ENCODE results near the gene AKR7A3. TPM values are rescaled to one million over a fixed set of nuclear protein-coding genes. Genes with fewer than 3 reads are reported as not detected.

The AKR7A3 gene
- total RNA-seq, 1 experiment from 2014 or later = 0.31 TPM

DNA sequence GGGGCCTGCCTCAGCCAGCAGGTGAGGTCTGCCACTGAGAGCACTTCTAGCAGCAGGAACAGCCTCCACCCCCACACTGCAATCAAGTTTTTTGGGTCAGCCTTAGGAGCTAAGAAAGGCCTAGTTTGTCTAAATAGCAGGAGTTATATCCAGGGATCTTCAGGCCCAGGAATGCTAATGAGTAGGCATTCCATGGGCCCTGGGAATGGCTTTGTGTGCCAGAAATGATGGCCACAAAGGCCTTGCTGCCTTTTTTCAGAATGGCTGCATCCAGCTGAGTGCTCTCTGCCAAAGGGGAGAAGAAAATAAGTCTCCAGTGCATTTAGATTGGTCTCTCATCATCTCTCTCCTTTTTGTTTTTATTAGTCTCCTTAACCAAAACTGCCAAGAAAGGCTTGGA is 34.2 kb downstream of the AKR7A3 start:
- no peak for DNase-seq (ENCODE audit: low spot score)

DNA sequence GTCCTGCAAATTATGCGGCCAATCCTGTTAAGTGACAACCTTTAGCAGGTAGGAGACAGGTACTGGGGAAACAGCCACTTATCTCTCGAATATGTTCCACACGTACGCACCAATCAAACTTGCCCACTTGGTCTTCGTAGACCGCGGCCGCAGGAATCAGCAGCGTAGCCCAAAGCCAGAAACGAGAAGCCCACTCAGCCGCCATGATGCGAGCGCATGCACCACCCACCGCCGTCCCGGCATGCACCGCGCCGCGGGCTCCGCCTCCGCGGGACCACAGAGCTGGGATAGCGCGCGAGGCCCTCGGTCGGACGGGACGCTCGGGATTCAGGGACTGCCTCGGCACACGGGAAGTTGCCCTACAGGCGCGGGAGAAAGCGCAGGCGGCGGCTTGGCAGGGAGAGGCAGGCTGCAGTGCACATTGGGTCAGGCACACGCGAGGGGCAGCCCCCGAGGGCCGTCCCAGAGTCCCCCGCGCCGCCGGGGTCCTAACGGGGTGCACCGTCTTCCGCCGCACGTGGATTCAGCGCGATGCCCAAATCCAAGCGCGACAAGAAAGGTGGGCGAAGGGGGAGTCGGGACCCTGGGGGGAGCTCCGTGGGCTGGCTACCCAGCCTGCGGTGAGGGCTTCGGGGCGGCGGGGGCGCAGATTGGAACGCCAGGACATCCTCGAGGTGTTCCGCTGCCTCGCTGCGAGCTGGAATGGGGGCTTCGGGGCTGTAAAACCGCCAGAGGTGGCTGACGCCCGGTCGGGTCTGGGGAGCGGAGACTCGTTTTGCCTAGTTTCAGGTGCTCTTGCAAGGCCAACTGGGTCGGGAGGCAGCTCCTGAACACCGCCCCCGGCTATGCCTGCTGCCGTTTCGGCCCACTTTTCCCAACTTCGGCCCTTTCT is 37.0 kb downstream of the AKR7A3 start, which contains the start of the genes EMC1 and MRTO4:
TSS of gene EMC1 (minus strand) at position 220 of the 892 bp plus-strand sequence. CDS start at position 205, 15 bp downstream.
TSS of gene MRTO4 (plus strand) at position 501 of the 892 bp plus-strand sequence. CDS start at position 532, 31 bp downstream.
- peak; percentile 72 for DNase-seq (ENCODE audit: low spot score)

- DNase-seq (ENCODE audit: low spot score) = no peak
Observed at GRCh38 chr1:19250629-19251304, 37.8 kb downstream of the AKR7A3 start.

DNA sequence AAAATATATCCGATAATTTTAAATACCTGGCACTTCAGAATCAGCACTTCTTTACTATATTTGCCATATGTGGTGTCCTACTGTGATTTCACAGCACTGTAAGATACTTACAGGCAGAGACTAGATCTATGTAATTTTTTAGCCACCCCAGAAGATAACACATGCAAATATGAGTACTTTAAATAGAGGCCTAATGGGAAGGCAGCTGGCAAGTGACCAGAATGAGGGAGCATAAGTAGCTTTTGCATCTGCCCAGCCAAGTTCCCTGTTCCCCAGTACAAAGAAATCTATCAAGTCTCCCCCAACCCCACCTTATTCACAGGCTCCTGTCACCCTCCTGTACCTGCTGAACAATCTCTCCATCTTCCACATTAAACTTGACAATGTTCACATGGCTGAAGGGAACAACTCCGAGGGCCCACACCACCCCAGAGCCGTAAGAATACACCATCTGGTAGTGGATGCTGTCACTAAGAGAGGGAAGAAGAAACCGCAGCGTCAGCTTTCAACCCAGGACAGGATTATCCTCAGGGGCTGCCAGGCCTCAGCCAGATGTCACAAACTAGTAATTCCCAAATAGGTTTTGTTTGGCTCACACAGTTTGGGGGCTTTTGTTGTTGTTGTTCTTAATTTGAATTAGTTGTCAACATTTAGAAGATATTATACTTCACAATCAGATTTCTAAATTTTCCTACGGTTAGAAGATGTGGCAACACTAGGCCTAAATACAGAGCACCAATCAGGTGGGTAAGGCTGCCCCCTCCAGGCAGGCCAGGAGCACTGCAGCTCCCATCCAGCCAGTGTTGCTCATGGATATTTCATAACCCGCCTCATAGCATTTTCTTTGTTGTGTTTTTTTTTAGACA is 47.7 kb downstream of the AKR7A3 start:
- DNase-seq (ENCODE audit: low spot score) = peak; percentile 51

DNA sequence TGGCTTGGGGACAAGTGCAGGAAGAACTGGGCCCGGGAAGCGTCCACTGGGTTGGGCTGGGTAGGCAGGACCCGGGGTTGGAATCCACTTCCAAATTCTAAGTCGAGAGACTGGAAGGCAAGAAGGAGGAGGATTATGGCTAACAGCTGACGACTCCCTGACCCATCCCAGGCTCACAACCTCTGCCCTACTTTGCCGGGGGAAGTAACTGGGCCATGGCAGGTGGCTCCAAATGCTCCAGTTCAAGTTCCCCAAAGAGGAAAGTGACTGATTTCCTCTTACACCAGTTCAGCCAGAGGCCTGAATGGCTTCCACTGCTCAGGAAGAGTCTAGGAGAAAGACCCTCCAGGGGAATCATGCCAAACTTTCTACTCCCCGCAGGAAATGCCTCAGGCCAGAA is 48.7 kb downstream of the AKR7A3 start:
- no peak for DNase-seq (ENCODE audit: low spot score)

DNA sequence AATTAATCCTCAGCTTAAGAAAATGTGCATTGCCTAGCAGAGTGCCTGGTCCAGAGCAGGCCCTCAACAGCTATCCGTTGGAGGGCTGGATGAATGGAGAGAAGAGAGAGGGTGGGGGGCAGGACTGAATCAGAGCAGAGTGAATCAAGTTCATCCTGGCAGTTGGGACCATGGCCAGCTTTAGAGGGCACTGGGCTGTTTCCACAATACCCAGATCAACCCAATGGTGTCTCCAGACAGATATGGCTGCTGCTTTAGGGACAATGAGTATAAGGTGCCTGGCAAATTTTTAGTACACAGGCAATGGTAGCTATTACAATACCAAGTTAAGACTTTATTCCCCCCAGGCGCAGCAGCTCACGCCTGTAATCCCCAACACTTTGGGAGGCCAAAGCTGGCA is 54.3 kb downstream of the AKR7A3 start:
- DNase-seq (ENCODE audit: low spot score) = no peak

Other genes with a start within 250 kb of the AKR7A3 start
- gene UBR4, start 78.5 kb downstream of the AKR7A3 start, total RNA-seq (2014; rRNA removed; shearing (Covaris generic)) = 25.9 and 39.2 TPM in 2 replicates
- gene EMC1, start 37.2 kb downstream of the AKR7A3 start, total RNA-seq (2014; rRNA removed; shearing (Covaris generic)) = 70.4 and 76.5 TPM in 2 replicates
- 35.9 and 39.8 TPM in 2 replicates for gene MRTO4, start 37.0 kb downstream of the AKR7A3 start, total RNA-seq (2014; rRNA removed; shearing (Covaris generic))
- 87.8 and 101 TPM in 2 replicates for gene AKR7A2, start 23.4 kb upstream of the AKR7A3 start, total RNA-seq (2014; rRNA removed; shearing (Covaris generic))
- gene SLC66A1, start 23.6 kb upstream of the AKR7A3 start, total RNA-seq (2014; rRNA removed; shearing (Covaris generic)) = 8.8 and 12.1 TPM in 2 replicates
- gene CAPZB, start 196.8 kb upstream of the AKR7A3 start, total RNA-seq (2014; rRNA removed; shearing (Covaris generic)) = 165 and 184 TPM in 2 replicates

All from H4 (cell line).